ENCODE results near the gene SCUBE1.

SCUBE1 gene

GRCh38 chr22:43277091-43277490 lies 66.1 kb downstream of the SCUBE1 start:
- Histone ChIP-seq H3K4me1 (ENCODE audit: control insufficient read depth, insufficient read depth, low read length) (peaks cover 29% of the 10 kb centered on the region), H3K27me3 (ENCODE audit: control insufficient read depth, insufficient read depth, low read length) (peaks cover 11% of the 10 kb centered on the region; the same call in 1 of the 2 replicates), H3K9ac (ENCODE audit: low read length) (no peak overlapping the region), H3K4me3 (ENCODE audit: low read depth, low read length) (no peak overlapping the region), H3K9me3 (ENCODE audit: control insufficient read depth, insufficient read depth, low read depth, low read length) (no peaks in the 10 kb centered on the region), H3K36me3 (ENCODE audit: control insufficient read depth, insufficient read depth, low read length) (no peaks in the 10 kb centered on the region), H3K27ac (ENCODE audit: low read depth, low read length) (no peak overlapping the region)

- H3K27me3 ChIP-seq (ENCODE audit: control insufficient read depth, insufficient read depth, low read length): peaks cover 6% of the 10 kb centered on the region; the same call in 1 of the 2 replicates
- H3K27ac ChIP-seq (ENCODE audit: low read depth, low read length): no peak overlapping the region
- no peaks in the 10 kb centered on the region for H3K9me3 ChIP-seq (ENCODE audit: control insufficient read depth, insufficient read depth, low read depth, low read length)
- H3K36me3 ChIP-seq (ENCODE audit: control insufficient read depth, insufficient read depth, low read length): no peaks in the 10 kb centered on the region
- peaks cover 29% of the 10 kb centered on the region for H3K4me1 ChIP-seq (ENCODE audit: control insufficient read depth, insufficient read depth, low read length)
- H3K4me3 ChIP-seq (ENCODE audit: low read depth, low read length): no peak overlapping the region
- no peak overlapping the region for H3K9ac ChIP-seq (ENCODE audit: low read length)
These were observed 66.9 kb downstream of the SCUBE1 start for GRCh38 chr22:43276321-43276720.

- Histone ChIP-seq H3K36me3 (ENCODE audit: control insufficient read depth, insufficient read depth, low read length) (no peaks in the 10 kb centered on the region), H3K9ac (ENCODE audit: low read length) (peak overlapping the region; percentile 0), H3K4me3 (ENCODE audit: low read depth, low read length) (no peak overlapping the region), H3K9me3 (ENCODE audit: control insufficient read depth, insufficient read depth, low read depth, low read length) (no peaks in the 10 kb centered on the region), H3K27me3 (ENCODE audit: control insufficient read depth, insufficient read depth, low read length) (peaks cover 6% of the 10 kb centered on the region; the same call in 1 of the 2 replicates), H3K27ac (ENCODE audit: low read depth, low read length) (no peak overlapping the region), H3K4me1 (ENCODE audit: control insufficient read depth, insufficient read depth, low read length) (peaks cover 29% of the 10 kb centered on the region)
These were observed 67.4 kb downstream of the SCUBE1 start for GRCh38 chr22:43275545-43276317.

GRCh38 chr22:43274595-43275240 lies 68.5 kb downstream of the SCUBE1 start:
- Histone ChIP-seq H3K4me1 (ENCODE audit: control insufficient read depth, insufficient read depth, low read length) (peaks cover 25% of the 10 kb centered on the region), H3K9ac (ENCODE audit: low read length) (no peak overlapping the region), H3K36me3 (ENCODE audit: control insufficient read depth, insufficient read depth, low read length) (no peaks in the 10 kb centered on the region), H3K9me3 (ENCODE audit: control insufficient read depth, insufficient read depth, low read depth, low read length) (no peaks in the 10 kb centered on the region), H3K27me3 (ENCODE audit: control insufficient read depth, insufficient read depth, low read length) (peaks cover 6% of the 10 kb centered on the region; the same call in 1 of the 2 replicates), H3K27ac (ENCODE audit: low read depth, low read length) (no peak overlapping the region), H3K4me3 (ENCODE audit: low read depth, low read length) (no peak overlapping the region)

- H3K27ac ChIP-seq (ENCODE audit: low read depth, low read length): no peak overlapping the region
- no peaks in the 10 kb centered on the region for H3K36me3 ChIP-seq (ENCODE audit: control insufficient read depth, insufficient read depth, low read length)
- no peak overlapping the region for H3K9ac ChIP-seq (ENCODE audit: low read length)
- H3K9me3 ChIP-seq (ENCODE audit: control insufficient read depth, insufficient read depth, low read depth, low read length): no peaks in the 10 kb centered on the region
- H3K4me1 ChIP-seq (ENCODE audit: control insufficient read depth, insufficient read depth, low read length): peaks cover 22% of the 10 kb centered on the region
- peaks cover 6% of the 10 kb centered on the region; the same call in 1 of the 2 replicates for H3K27me3 ChIP-seq (ENCODE audit: control insufficient read depth, insufficient read depth, low read length)
- H3K4me3 ChIP-seq (ENCODE audit: low read depth, low read length): no peak overlapping the region
These were observed 69.2 kb downstream of the SCUBE1 start for GRCh38 chr22:43273902-43274484.

- peaks cover 18% of the 10 kb centered on the region for H3K4me1 ChIP-seq (ENCODE audit: control insufficient read depth, insufficient read depth, low read length)
- no peaks in the 10 kb centered on the region for H3K36me3 ChIP-seq (ENCODE audit: control insufficient read depth, insufficient read depth, low read length)
- no peak overlapping the region for H3K9ac ChIP-seq (ENCODE audit: low read length)
- H3K9me3 ChIP-seq (ENCODE audit: control insufficient read depth, insufficient read depth, low read depth, low read length): no peaks in the 10 kb centered on the region
- peaks cover 6% of the 10 kb centered on the region; the same call in 1 of the 2 replicates for H3K27me3 ChIP-seq (ENCODE audit: control insufficient read depth, insufficient read depth, low read length)
- no peak overlapping the region for H3K27ac ChIP-seq (ENCODE audit: low read depth, low read length)
- H3K4me3 ChIP-seq (ENCODE audit: low read depth, low read length): no peak overlapping the region
These were observed 70.3 kb downstream of the SCUBE1 start for GRCh38 chr22:43272869-43273318.

GRCh38 chr22:43272301-43272700 lies 70.9 kb downstream of the SCUBE1 start:
- H3K27ac ChIP-seq (ENCODE audit: low read depth, low read length): no peak overlapping the region

GRCh38 chr22:43270949-43271348 lies 72.2 kb downstream of the SCUBE1 start:
- H3K27ac ChIP-seq (ENCODE audit: low read depth, low read length): no peak overlapping the region
- no peaks in the 10 kb centered on the region for H3K9me3 ChIP-seq (ENCODE audit: control insufficient read depth, insufficient read depth, low read depth, low read length)
- H3K9ac ChIP-seq (ENCODE audit: low read length): no peak overlapping the region
- no peaks in the 10 kb centered on the region for H3K36me3 ChIP-seq (ENCODE audit: control insufficient read depth, insufficient read depth, low read length)
- H3K27me3 ChIP-seq (ENCODE audit: control insufficient read depth, insufficient read depth, low read length): peaks cover 6% of the 10 kb centered on the region; the same call in 1 of the 2 replicates
- H3K4me3 ChIP-seq (ENCODE audit: low read depth, low read length): no peak overlapping the region
- H3K4me1 ChIP-seq (ENCODE audit: control insufficient read depth, insufficient read depth, low read length): peaks cover 13% of the 10 kb centered on the region

More at GRCh38 chr22:43272301-43272700, 70.9 kb downstream of the SCUBE1 start:
- Histone ChIP-seq H3K4me3 (ENCODE audit: low read depth, low read length) (no peak overlapping the region), H3K36me3 (ENCODE audit: control insufficient read depth, insufficient read depth, low read length) (no peaks in the 10 kb centered on the region), H3K4me1 (ENCODE audit: control insufficient read depth, insufficient read depth, low read length) (peaks cover 18% of the 10 kb centered on the region), H3K9ac (ENCODE audit: low read length) (no peak overlapping the region), H3K27me3 (ENCODE audit: control insufficient read depth, insufficient read depth, low read length) (peaks cover 6% of the 10 kb centered on the region; the same call in 1 of the 2 replicates), H3K9me3 (ENCODE audit: control insufficient read depth, insufficient read depth, low read depth, low read length) (no peaks in the 10 kb centered on the region)

- no peaks in the 10 kb centered on the region for H3K9me3 ChIP-seq (ENCODE audit: control insufficient read depth, insufficient read depth, low read depth, low read length)
- peaks cover 7% of the 10 kb centered on the region for H3K4me1 ChIP-seq (ENCODE audit: control insufficient read depth, insufficient read depth, low read length)
- no peak overlapping the region for H3K4me3 ChIP-seq (ENCODE audit: low read depth, low read length)
- H3K36me3 ChIP-seq (ENCODE audit: control insufficient read depth, insufficient read depth, low read length): no peaks in the 10 kb centered on the region
- peaks cover 6% of the 10 kb centered on the region; the same call in 1 of the 2 replicates for H3K27me3 ChIP-seq (ENCODE audit: control insufficient read depth, insufficient read depth, low read length)
- no peak overlapping the region for H3K9ac ChIP-seq (ENCODE audit: low read length)
- H3K27ac ChIP-seq (ENCODE audit: low read depth, low read length): no peak overlapping the region
These were observed 72.8 kb downstream of the SCUBE1 start for GRCh38 chr22:43270314-43270908.

GRCh38 chr22:43269646-43270045 lies 73.5 kb downstream of the SCUBE1 start:
- no peak overlapping the region for H3K4me3 ChIP-seq (ENCODE audit: low read depth, low read length)
- H3K9ac ChIP-seq (ENCODE audit: low read length): no peak overlapping the region
- no peaks in the 10 kb centered on the region for H3K9me3 ChIP-seq (ENCODE audit: control insufficient read depth, insufficient read depth, low read depth, low read length)
- H3K27ac ChIP-seq (ENCODE audit: low read depth, low read length): no peak overlapping the region
- H3K36me3 ChIP-seq (ENCODE audit: control insufficient read depth, insufficient read depth, low read length): no peaks in the 10 kb centered on the region
- H3K4me1 ChIP-seq (ENCODE audit: control insufficient read depth, insufficient read depth, low read length): peaks cover under 1% of the 10 kb centered on the region; the same call in 1 of the 2 replicates
- H3K27me3 ChIP-seq (ENCODE audit: control insufficient read depth, insufficient read depth, low read length): no peaks in the 10 kb centered on the region; the same call in 1 of the 2 replicates
